ENCODE results near the gene TXNDC12.

DNA sequence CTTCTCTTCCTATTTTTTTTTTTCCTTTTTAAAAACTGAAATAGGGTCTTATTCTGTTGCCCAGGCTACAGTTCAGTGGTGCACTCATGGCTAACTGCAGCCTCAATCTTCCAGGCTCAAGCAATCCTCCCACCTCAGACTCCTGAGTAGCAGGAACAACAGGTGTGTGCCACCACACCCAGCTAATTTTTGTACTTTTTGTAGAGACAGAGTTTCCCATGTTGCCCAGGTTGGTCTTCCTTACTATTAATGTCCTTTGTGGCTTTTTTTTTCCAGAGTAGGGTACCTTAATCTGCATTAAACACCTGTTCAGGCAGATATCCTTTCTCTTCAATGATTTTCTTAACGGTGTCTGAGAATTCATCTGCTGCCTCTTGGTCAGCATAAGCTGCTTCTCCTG lies 17.1 kb downstream of the TXNDC12 start:
- TF ChIP-seq, protein P1, sequence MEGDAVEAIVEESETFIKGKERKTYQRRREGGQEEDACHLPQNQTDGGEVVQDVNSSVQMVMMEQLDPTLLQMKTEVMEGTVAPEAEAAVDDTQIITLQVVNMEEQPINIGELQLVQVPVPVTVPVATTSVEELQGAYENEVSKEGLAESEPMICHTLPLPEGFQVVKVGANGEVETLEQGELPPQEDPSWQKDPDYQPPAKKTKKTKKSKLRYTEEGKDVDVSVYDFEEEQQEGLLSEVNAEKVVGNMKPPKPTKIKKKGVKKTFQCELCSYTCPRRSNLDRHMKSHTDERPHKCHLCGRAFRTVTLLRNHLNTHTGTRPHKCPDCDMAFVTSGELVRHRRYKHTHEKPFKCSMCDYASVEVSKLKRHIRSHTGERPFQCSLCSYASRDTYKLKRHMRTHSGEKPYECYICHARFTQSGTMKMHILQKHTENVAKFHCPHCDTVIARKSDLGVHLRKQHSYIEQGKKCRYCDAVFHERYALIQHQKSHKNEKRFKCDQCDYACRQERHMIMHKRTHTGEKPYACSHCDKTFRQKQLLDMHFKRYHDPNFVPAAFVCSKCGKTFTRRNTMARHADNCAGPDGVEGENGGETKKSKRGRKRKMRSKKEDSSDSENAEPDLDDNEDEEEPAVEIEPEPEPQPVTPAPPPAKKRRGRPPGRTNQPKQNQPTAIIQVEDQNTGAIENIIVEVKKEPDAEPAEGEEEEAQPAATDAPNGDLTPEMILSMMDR (IDR thresholded peaks at IDR 0.05): no peak
- no peak for TF ChIP-seq POLR2A (IDR thresholded peaks at IDR 0.05)

All from right lobe of liver (tissue), 4 donors.